ENCODE results near the gene HINFP.

DNA sequence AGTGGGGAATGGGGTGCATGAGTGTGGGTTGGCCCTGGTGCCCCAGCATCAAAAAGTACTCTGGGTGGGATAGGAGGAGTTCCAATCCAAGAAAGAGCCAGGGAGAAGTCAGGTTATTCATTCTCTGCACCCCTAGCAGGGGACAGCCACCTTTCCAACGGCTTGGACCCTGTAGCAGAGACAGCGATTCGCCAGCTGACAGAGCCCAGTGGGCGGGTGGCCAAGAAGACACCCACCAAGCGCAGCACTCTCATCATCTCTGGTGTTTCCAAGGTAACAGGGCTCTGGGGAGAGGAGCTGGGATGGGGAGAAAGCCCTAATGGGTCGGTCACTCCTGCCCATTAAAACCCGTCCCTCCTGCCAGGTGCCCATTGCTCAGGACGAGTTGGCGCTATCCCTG is 7.7 kb upstream of the HINFP start:
- no peak for TF ChIP-seq POLR2A (IDR thresholded peaks at IDR 0.05; ENCODE audit: control extremely low read depth in 1 of 2, low read depth in 2 of 2, low read length in 2 of 2)
- no peak for TF ChIP-seq SP1 (IDR thresholded peaks at IDR 0.05; ENCODE audit: low read depth, low read length)
- TF ChIP-seq RAD21 (IDR thresholded peaks at IDR 0.05 in 1 of 2, conservative IDR thresholded peaks at IDR 0.05 in 1 of 2; ENCODE audit: low read depth in 2 of 2, low read length in 2 of 2): no peak
- no peak for TF ChIP-seq EGR1 (IDR thresholded peaks at IDR 0.05; ENCODE audit: borderline replicate concordance, low read depth, low read length)
- no peak for TF ChIP-seq EP300 (IDR thresholded peaks at IDR 0.05; ENCODE audit: borderline replicate concordance in 1 of 2, low read depth in 2 of 2, low read length in 2 of 2)
- no peak for TF ChIP-seq TBP (IDR thresholded peaks at IDR 0.05; ENCODE audit: low read depth, low read length)
- no peak for TF ChIP-seq GABPA (IDR thresholded peaks at IDR 0.05; ENCODE audit: borderline replicate concordance, insufficient read depth, low read length)
- TF ChIP-seq, protein P1, sequence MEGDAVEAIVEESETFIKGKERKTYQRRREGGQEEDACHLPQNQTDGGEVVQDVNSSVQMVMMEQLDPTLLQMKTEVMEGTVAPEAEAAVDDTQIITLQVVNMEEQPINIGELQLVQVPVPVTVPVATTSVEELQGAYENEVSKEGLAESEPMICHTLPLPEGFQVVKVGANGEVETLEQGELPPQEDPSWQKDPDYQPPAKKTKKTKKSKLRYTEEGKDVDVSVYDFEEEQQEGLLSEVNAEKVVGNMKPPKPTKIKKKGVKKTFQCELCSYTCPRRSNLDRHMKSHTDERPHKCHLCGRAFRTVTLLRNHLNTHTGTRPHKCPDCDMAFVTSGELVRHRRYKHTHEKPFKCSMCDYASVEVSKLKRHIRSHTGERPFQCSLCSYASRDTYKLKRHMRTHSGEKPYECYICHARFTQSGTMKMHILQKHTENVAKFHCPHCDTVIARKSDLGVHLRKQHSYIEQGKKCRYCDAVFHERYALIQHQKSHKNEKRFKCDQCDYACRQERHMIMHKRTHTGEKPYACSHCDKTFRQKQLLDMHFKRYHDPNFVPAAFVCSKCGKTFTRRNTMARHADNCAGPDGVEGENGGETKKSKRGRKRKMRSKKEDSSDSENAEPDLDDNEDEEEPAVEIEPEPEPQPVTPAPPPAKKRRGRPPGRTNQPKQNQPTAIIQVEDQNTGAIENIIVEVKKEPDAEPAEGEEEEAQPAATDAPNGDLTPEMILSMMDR (IDR thresholded peaks at IDR 0.05; ENCODE audit: control extremely low read depth in 1 of 3, insufficient read depth in 1 of 3, low read depth in 1 of 3, low read length in 3 of 3): no peak
- no peak for TF ChIP-seq POLR2AphosphoS5 (IDR thresholded peaks at IDR 0.05; ENCODE audit: low read depth, low read length)
- TF ChIP-seq CHD2 (IDR thresholded peaks at IDR 0.05; ENCODE audit: low read length): no peak
- no peak for TF ChIP-seq ASH2L (IDR thresholded peaks at IDR 0.05; ENCODE audit: low read length)
- TF ChIP-seq NRF1 (IDR thresholded peaks at IDR 0.05; ENCODE audit: low read depth, low read length): no peak

Data from H1 (cell line).